Measurements from ENCODE around the gene BEST1. TPM values are rescaled to one million over a fixed set of nuclear protein-coding genes. Genes with fewer than 3 reads are reported as not detected.

Gene BEST1
- total and polyA plus RNA-seq, 2 donors (not counting 1 experiment from before 2014, with no cell fraction given): 2.5 to 15.2 TPM

DNA sequence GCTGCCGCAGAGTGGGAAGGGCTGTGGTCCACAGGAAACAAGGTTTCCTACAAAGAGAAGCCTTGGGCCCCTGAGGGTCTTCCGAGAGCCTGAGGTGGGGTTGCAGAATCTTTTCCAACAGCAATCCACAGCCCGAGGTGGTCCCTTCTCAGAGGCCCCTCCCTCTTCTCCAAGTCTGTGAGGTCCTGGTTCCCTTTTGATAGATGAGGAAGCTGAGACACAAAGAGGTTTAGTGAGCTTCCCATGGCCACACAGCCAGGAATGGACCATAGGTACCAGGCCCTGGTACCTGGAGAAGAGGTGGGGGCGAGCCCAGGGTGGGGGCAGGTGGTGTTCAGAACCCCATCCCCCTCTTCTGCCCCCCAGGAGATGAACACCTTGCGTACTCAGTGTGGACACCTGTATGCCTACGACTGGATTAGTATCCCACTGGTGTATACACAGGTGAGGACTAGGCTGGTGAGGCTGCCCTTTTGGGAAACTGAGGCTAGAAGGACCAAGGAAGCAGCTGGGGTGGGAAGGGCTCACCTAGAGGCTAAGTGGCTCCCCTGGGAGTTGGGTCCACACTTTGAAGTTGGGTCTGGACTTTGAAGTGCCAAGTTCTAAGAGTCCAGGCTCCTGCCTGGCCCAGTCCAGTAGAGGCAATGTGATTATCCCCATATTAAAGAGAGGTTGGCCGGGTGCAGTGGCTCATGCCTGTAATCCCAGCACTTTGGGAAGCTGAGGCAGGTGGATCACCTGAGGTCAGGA, 7.0 kb downstream of the BEST1 start:
- H3K27ac ChIP-seq (ENCODE audit: insufficient read depth, low read length): no peak overlapping the region
- TF ChIP-seq EZH2 (IDR thresholded peaks at IDR 0.05; ENCODE audit: low read length, missing control alignments) (no peak), CTCF (conservative IDR thresholded peaks at IDR 0.05 in 1 of 2, IDR thresholded peaks at IDR 0.05 in 1 of 2; ENCODE audit: low read depth in 1 of 2, low read length in 2 of 2) (no peak)
- H3K79me2 ChIP-seq (ENCODE audit: control insufficient read depth, insufficient read depth, low read length): no peaks in the 10 kb centered on the region
- no peaks in the 10 kb centered on the region for H4K20me1 ChIP-seq (ENCODE audit: control insufficient read depth, extremely low read depth, insufficient read depth, low read length)
- H3K36me3 ChIP-seq (ENCODE audit: control insufficient read depth, insufficient read depth, low read length): peaks cover 2% of the 10 kb centered on the region
- H3K27me3 ChIP-seq (ENCODE audit: control insufficient read depth, insufficient read depth, low read length): no peaks in the 10 kb centered on the region
- H3K4me2 ChIP-seq (ENCODE audit: extremely low read depth, insufficient read depth, low read length): no peak overlapping the region
- peaks cover 5% of the 10 kb centered on the region for H3K4me1 ChIP-seq (ENCODE audit: control insufficient read depth, extremely low read depth, insufficient read depth, low read length)
- no peak for DNase-seq (ENCODE audit: low read depth in 2 of 2)
- no peaks in the 10 kb centered on the region for H3K9me3 ChIP-seq (ENCODE audit: control insufficient read depth, insufficient read depth, low read depth, low read length)
- H3K9ac ChIP-seq (ENCODE audit: insufficient read depth, low read length): no peak overlapping the region
- H3K4me3 ChIP-seq (replicated peaks in 1 of 4; ENCODE audit: control extremely low read depth in 1 of 4, insufficient read depth in 1 of 4, low read depth in 3 of 4, low read length in 4 of 4): no peak overlapping the region
- H2AFZ ChIP-seq (ENCODE audit: low read length): no peak overlapping the region

DNA sequence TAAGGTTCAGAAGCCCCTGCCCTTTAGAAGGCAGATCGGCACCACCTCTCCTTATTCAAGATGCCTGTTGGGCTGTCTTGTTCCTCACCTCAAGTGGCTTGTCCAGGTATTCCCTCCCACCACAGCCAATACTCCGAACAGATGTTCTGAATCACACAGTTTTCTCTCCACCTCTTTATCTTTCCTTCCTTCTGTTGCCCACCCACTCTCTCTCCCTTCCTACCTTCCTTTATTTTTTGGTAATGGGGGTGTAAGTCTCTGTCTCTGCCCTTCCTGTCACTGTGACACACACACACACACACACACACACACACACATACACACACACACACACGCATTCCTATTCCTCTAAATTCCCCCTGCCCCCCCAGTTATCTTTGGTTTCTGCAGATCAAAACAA, 8.4 kb downstream of the BEST1 start:
- H2AFZ ChIP-seq (ENCODE audit: low read length): no peak overlapping the region
- no peaks in the 10 kb centered on the region for H3K79me2 ChIP-seq (ENCODE audit: control insufficient read depth, insufficient read depth, low read length)
- H4K20me1 ChIP-seq (ENCODE audit: control insufficient read depth, extremely low read depth, insufficient read depth, low read length): no peaks in the 10 kb centered on the region
- H3K27ac ChIP-seq (ENCODE audit: insufficient read depth, low read length): no peak overlapping the region
- H3K4me3 ChIP-seq (replicated peaks in 1 of 4; ENCODE audit: control extremely low read depth in 1 of 4, insufficient read depth in 1 of 4, low read depth in 3 of 4, low read length in 4 of 4): no peak overlapping the region
- DNase-seq (ENCODE audit: low read depth in 2 of 2): no peak
- TF ChIP-seq CTCF (conservative IDR thresholded peaks at IDR 0.05 in 1 of 2, IDR thresholded peaks at IDR 0.05 in 1 of 2; ENCODE audit: low read depth in 1 of 2, low read length in 2 of 2) (no peak), EZH2 (IDR thresholded peaks at IDR 0.05; ENCODE audit: low read length, missing control alignments) (no peak)
- no peaks in the 10 kb centered on the region for H3K27me3 ChIP-seq (ENCODE audit: control insufficient read depth, insufficient read depth, low read length)
- peaks cover 5% of the 10 kb centered on the region for H3K4me1 ChIP-seq (ENCODE audit: control insufficient read depth, extremely low read depth, insufficient read depth, low read length)
- H3K9me3 ChIP-seq (ENCODE audit: control insufficient read depth, insufficient read depth, low read depth, low read length): no peaks in the 10 kb centered on the region
- H3K4me2 ChIP-seq (ENCODE audit: extremely low read depth, insufficient read depth, low read length): no peak overlapping the region
- peaks cover 3% of the 10 kb centered on the region for H3K36me3 ChIP-seq (ENCODE audit: control insufficient read depth, insufficient read depth, low read length)
- no peak overlapping the region for H3K9ac ChIP-seq (ENCODE audit: insufficient read depth, low read length)

DNA sequence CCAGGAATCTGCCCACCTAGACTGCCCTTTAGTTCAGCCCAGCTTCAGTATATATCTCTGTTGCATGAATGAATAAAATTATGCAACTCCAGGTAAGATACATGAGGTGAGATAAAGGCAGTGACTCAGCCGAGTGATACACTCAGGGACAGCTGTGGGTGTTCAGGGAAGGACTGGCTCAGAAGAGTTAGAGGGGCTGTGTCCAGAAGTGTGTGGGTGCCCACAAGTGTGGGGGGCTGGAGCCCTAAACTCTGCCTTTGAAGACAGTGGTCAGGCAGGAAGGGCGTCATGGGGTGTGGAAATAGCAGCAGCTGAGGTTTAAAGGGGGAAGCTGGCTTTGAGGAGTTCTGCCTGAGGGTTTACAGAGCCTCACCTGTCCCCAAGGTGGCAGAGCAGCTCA, 9.0 kb downstream of the BEST1 start:
- no peak for TF ChIP-seq CTCF (conservative IDR thresholded peaks at IDR 0.05 in 1 of 2, IDR thresholded peaks at IDR 0.05 in 1 of 2; ENCODE audit: low read depth in 1 of 2, low read length in 2 of 2)
- no peak for TF ChIP-seq EZH2 (IDR thresholded peaks at IDR 0.05; ENCODE audit: low read length, missing control alignments)

More for the DNA sequence above, 9.0 kb downstream of the BEST1 start:
- Histone ChIP-seq H3K4me2 (ENCODE audit: extremely low read depth, insufficient read depth, low read length) (no peak overlapping the region), H3K27ac (ENCODE audit: insufficient read depth, low read length) (no peak overlapping the region), H4K20me1 (ENCODE audit: control insufficient read depth, extremely low read depth, insufficient read depth, low read length) (no peaks in the 10 kb centered on the region), H3K36me3 (ENCODE audit: control insufficient read depth, insufficient read depth, low read length) (peaks cover 5% of the 10 kb centered on the region), H3K79me2 (ENCODE audit: control insufficient read depth, insufficient read depth, low read length) (no peaks in the 10 kb centered on the region), H3K4me3 (replicated peaks in 1 of 4; ENCODE audit: control extremely low read depth in 1 of 4, insufficient read depth in 1 of 4, low read depth in 3 of 4, low read length in 4 of 4) (no peak overlapping the region), H3K4me1 (ENCODE audit: control insufficient read depth, extremely low read depth, insufficient read depth, low read length) (peaks cover 8% of the 10 kb centered on the region), H3K9ac (ENCODE audit: insufficient read depth, low read length) (no peak overlapping the region), H3K9me3 (ENCODE audit: control insufficient read depth, insufficient read depth, low read depth, low read length) (no peaks in the 10 kb centered on the region), H2AFZ (ENCODE audit: low read length) (no peak overlapping the region), H3K27me3 (ENCODE audit: control insufficient read depth, insufficient read depth, low read length) (no peaks in the 10 kb centered on the region)
- no peak for DNase-seq (ENCODE audit: low read depth in 2 of 2)
